Tongue (tissue), 2 donors: ENCODE measurements around the gene RALGPS1. TPM values are rescaled to one million over a fixed set of nuclear protein-coding genes. Genes with fewer than 3 reads are reported as not detected.
A peak's percentile ranks its signal among the peaks of the same experiment; 100 is the strongest.

Experiments used
- DNase-seq: peaks from one replicate; pipeline ENCODE4 v3.0.0-alpha.2; 2015
- total RNA-seq: library from RNA; depleted of rRNA; stranded (reverse); fragments of >200 nt; gene quantifications from one replicate; pipeline ENCODE4 v1.2.3, GENCODE V29; 2014

The RALGPS1 gene
- total RNA-seq, 1 donor from 2014 or later: 11.7 TPM

DNA sequence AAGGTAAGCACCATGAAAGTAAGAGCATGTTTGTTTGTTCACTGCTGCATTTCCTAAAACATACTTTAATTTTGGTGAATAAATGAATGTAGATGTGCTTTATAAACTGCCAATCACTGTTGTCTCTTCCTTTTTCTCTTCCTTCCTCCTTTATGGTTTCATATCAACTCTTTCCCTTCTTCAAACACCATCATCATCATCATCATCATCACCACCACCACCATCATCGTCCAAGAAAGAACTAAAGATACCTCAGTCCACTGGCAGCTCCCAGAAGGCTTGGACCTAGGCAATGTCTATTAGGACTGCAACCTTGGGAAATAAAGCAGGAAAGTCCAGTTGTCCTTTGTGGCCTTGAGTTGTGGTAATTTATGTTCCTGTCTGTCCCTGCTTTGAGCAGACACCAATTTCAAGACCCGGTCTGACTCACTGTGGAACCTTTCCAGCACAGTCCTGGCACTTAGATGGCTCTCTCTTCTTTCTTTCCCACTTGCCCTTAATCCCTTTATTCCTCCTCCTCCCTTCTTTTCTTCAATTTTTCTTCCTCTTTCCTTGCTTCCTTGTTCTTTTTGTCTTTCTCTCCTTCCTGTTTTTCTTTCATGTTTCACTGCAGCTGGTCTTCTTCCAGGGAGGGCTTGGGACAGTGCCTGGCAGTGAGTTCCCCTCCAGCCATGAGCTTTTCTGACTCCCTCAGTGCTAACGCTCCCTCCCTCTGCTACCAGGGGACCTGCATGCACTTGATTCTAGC, 108.5 kb downstream of the RALGPS1 start:
- DNase-seq: no peak

DNA sequence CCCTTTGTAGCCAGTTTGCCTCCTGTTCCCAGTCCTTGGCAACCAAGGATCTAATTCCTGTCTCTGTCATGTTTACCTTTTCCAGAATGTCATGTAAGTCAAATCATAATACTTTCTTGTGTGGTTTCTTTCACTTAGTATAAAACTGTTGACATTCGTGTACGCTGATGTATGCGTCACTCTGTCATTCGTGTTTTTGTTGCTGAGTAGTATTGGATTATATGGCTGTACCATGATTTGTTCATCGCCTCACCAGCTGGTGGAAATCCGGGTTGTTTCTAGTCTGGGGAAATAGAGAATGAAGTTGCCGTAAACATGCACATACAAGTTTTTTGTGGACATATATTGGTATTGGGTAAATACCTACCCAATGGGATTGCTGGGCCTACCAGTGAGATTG, 110.5 kb downstream of the RALGPS1 start:
- peak; percentile 26 for DNase-seq

DNA sequence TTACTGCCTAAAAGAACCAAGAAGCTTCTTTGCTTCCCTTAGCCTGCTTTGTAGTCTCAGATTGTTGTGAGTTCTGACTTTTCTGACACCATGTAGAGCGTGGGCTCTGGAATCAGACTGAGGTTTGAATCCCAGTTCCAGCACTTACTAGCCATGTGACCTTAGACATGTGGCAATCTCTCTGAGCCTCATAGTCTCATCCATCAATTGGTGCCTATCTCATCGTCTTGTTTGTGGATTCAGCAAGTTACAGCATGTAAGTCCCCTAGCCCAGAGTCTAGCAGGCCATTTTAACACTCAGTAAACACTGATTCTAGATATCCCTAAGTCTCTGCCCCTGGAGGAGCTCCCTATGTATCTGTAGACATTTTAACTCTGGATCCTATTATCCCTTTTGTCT, 113.1 kb downstream of the RALGPS1 start:
- DNase-seq: no peak

DNA sequence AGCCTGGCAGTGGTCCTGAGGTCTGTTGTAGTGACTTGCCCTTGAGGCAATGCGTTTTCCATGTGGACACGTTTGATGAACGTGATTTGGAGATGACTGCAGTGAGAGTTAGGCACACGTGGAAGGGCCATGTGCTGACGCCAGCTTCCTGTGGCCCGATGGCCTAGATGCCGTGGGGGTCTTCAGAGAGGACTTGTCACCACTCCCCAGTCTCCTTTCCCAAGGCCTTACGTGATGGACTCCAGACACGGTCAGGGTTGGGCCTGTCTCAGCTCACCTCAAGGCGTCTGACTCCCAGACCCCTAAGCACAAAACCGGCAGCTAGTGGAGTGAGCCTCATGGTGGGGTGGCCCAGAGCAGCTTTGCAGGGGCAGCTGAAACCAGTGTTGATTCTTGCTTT, 115.0 kb downstream of the RALGPS1 start:
- DNase-seq: no peak

DNA sequence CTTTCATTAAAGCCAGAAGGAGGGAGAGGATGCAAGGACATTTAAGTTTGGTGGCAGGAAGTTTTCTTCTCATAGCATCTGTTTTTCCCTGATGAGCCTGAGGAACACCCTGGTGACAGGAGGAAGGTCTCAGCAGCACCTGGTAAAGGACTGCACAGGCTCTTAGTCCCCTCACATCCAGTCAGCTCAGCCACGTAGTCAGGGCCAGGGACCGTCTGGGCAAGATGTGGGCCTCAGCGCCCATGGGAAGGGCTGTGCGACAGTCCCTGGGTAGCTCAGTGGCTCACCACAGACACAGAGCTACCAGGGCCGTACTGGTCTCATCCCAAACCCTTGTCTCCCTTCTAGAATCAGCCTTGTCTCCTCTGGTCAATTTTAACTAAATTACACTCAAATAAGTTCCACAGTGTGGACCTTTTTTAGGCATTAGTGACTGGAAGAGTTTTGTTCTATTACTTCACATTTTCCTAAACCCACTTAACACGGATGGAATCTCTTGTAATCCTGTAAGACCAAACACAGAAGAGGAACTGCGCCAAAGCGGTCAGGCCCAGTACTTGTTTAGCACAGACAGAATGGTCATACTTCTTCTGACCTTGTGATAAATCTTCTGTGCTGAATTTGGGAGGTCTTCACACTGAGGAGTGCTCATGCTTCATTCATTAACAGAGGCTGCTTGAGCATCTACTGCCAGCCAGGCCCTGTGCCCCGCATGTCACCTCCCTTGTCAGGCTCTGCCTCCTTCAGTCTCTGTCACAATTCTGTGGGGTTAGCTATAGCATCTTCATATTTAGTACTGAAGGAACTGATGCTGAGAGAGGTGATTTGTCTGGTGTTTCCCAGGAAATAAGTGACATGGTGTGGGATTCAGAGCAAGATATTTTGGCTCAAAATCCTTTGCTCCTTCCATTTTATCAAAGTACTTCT, 116.5 kb downstream of the RALGPS1 start:
- peak; percentile 44 for DNase-seq

DNA sequence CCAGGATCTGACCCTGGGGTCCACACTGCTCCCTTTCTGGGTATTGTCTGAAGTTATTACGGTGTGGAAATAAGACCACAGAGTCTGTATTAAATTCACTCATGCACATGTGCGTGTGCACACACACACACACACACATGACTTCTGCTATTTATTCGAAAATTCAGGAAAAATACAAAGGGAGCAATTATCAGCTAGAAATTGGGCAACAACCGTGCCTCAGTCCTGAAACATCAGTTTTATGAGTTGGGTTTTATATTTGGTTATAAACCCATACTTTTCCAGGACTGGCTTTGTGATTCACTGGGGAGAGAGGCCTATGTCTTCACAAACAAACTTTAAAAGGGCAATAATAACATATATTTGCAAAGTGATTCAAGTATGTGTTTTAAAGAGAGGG, 117.7 kb downstream of the RALGPS1 start:
- DNase-seq: no peak

DNA sequence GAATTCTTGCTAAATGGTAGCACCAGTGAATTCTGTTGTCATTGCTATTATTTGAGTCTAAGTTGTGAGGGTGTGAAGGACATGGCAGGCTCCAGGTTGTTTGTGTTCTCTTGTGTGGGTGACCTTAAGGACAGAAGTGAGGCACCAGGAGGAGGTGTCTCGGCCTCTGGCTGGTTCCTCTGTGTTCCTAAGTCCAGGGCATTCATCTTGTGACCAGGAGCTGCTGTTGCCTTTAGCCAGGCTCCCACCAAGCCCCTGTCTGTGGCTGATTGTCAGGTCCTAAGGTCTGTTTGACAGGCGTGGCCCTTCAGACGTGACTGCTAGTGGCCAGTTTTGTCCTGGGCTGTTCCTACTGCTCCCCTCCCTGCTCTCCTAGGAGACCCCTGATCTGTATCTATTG, 118.5 kb downstream of the RALGPS1 start:
- DNase-seq: no peak

DNA sequence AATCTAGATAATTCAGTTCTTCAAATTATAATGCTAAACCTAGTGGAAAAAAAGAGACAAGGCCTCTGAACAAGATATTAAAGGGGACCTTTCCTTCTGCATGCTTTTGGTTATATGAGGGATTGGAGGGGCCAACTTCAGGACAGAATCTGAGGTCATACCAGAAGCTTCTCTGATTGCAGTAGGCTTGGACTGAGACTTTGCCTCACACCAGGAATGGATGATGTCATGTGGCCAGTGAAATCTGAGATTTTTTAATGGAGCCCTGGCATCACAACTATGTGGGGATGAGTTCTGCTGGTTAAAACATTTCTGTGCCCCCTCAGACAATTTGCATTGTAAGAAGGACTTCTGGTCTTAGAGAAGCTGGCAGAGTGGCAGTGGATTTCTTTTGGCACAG, 119.2 kb downstream of the RALGPS1 start:
- peak; percentile 52 for DNase-seq

DNA sequence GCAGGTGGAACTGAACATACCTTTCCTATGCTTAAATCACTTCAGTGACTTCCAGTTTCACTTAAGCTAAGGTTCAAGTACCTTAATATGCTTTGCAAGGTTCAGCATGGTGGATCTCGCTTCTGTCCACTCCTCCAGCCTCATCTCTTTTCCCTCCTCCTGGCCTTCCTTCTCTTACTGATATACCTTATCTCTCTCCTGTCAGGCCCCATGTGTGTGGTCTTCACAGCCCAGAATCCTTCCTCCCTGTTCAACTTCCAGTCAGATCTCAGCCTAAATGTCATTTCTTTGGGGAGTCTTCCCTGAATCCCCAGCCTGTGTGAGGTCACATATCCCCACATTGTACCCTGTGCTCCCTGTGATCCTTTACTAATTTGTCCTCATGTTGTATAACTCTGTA, 120.1 kb downstream of the RALGPS1 start:
- no peak for DNase-seq

DNA sequence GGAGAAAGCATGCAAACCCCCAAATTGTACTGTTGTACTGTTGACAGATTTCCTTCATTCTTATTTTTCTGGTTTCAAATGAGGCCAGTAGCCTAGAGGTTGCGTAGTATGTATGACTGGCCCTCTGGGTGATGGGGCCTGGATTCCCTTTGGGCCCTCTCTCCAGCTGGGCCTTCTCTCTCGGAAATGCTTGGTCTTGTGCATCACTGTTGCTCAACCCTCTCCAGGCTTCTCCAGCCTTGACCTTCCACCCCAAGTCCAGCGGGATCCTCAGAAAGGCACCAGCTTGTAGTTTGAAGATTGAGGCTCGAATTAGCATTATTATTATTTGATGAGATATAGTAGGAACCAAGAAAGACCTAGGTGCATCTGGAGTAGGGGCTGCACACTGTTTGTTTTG, 120.8 kb downstream of the RALGPS1 start:
- no peak for DNase-seq

DNA sequence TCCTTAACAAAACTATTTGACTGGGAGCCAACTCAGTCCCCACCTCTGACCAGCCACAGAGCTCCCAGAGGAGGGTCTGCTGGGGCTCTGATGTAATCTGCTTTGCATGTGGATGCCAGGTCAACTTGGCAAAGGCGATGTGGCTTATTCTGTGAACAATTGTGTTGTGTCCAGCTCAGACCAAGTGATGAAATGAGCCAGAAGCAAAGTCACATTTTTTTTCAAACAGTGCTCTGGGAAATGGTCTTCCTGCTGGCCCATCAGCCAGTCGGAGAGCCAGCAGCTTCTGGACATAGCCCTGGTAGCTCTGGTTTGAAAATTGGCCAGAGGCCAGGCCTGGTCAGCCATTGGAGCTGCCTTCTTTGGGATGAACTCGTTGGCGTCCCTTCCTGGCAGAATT, 121.4 kb downstream of the RALGPS1 start:
- no peak for DNase-seq

DNA sequence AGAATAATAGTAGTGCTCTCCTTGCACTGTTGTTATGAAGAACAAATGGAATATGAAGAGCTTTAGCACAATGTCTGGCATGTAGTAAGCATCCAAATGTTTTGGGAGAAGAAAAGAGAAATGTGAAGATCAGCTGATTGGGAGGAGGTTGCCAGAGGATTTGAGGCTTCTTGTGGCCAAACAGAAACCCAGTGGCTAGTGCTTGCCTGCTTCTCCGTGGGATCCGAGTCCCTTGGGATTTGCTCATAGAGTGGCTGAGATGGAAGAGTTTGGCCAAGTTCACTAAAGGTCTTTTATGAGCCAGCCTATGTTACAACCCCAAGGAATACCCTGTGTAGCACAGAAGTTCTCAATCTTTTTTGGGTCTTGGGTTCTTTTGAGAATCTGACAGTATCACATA, 121.9 kb downstream of the RALGPS1 start:
- DNase-seq: no peak

DNA sequence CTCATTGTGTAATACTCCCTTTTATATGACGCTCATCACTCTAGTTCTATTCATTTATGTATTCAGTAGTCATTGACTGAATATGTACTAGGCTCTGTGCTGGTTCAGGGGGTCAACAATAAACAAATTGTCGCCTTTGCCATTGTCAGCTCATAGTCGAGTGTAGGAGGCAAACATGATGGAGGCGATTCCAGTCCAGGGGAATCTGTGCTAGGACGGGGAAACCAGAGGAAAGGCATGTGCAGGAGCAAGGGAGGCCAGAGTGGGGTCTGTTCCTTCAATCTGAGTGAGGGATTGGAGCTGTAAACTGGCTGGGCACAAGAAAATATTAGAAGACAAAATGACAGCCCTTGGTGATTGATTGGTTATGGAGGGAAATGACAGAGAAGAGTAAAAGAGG, 123.9 kb downstream of the RALGPS1 start:
- no peak for DNase-seq

DNA sequence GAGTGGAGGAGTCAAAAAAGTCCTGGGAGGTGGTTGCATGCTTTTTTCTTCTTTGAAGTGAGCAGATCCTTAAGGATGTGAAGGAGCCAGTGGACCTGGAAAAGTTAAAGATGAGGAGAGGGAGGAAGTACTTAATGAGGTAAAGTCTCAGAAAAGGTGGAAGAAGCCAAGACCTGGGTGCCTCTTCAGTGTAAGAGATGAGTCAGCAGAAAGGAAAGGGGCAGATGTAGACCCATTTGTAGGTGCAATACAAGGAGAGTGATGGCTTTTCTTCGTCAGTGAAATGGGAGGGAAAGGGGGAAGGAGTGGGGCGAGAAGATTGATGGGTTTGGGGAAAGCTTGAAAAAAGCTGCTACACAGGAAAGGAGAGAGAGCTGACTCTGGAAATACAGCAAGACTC, 124.9 kb downstream of the RALGPS1 start:
- DNase-seq: no peak

DNA sequence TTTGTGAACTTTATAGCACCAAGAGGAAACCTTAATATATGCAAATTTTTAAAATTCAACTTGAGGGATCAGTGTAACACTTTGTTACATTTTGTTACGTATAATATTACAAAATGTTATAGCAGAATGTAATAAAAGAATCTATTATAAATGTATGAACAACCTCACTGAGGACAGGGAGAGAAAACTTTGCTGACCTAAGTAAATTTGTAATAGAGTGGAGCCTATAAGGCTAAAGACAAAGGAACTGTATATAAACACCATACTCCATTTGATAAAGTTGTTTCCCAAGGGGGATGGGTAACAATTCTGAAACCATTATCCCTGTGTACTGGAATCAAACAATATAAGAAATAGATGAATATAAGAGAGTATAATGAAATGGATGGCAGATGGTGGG, 130.6 kb downstream of the RALGPS1 start:
- DNase-seq: no peak

DNA sequence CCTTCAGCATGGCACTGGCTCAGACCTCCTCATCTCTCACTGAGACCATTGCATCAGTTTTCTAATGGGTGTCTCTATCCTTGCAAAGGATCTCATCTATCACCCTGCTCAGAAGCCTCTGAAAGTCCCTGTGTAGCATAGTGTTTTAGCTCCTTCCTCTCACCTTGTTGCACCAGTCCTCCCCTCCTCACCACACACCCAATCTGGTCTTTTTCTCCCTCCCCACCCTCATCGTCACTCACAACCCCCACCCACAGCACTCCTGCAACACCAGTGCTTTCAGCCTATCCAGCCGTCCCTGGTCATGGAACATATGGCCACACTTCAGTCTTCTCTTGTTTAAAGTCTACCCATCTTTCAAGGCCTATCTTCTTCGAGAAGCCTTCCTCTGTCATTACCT, 133.4 kb downstream of the RALGPS1 start:
- DNase-seq: no peak

DNA sequence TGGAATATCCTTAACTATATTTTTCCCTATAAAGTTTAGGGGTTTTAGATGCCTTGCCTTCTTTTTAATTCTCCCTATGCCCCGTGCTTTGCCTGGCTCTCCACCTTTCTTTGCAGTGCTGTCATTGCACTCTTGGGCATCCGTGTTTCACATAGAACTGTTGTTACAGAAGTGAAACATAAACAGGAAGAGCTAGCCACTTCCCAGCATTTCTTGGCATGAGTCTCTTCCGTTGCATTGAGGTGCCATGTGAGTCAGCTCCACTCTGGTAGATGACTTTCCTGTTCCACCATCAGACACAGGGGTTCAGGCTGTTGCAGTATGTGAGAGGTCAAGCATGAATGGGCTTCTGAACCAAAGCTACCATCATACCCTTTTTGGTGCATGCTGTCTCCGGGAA, 134.5 kb downstream of the RALGPS1 start:
- no peak for DNase-seq

DNA sequence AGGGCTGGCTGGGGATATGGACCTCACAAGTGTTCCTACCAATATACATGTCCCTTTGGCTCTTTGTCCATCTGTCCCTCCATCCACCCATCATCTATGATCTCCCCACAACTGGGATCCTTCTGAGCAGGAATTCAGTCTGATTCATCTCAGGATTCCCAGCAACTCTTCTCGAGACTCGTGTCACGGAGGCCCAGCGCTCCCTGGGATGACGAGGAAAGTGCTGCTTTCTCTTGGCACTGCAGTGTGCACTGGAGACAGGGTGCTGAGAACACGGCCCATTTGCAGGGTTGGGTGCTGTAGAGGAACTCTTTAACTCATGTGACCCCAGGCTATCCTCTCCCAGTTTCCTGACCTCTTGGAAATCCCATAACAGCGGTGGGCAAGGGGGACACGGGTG, 135.0 kb downstream of the RALGPS1 start:
- no peak for DNase-seq

DNA sequence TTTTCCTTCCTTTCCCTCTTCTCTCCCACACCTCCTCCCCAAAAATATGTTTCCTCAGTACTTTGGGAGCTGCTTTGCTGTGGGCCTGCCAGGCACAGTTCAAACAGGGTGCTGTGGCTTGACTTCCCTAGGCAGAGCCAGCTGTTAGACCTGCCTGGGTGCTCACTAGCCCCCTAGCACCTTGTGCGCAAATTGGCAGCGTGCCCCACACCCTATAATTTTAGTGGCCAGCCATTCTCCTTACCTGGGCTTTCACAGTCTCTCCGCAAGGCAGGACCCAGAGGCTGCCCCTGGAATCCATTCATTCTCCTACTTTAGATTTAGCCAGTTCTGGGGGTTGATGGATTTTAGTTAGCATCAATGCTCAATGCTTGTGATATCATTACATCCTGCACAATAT, 135.6 kb downstream of the RALGPS1 start:
- no peak for DNase-seq

DNA sequence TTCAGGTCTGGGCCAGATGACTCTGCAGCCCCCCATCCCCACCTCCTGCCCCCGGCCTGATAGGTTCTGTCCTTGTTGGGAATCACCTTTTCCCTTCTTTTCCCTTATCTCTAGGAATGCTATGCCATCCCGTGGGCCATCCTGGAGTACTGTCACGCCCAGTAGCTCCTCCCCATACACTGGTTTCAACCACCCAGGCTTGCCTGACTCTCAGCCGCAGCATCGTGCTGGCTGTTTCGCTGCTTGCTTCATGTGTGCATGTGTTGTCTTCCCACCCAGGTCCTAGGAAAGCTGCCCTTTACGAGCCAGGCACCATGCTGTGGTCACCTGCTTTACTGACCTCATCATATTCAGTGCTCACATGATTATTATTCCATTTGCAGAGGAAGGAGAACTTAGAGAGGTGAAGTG, 136.0 kb downstream of the RALGPS1 start:
- no peak for DNase-seq

DNA sequence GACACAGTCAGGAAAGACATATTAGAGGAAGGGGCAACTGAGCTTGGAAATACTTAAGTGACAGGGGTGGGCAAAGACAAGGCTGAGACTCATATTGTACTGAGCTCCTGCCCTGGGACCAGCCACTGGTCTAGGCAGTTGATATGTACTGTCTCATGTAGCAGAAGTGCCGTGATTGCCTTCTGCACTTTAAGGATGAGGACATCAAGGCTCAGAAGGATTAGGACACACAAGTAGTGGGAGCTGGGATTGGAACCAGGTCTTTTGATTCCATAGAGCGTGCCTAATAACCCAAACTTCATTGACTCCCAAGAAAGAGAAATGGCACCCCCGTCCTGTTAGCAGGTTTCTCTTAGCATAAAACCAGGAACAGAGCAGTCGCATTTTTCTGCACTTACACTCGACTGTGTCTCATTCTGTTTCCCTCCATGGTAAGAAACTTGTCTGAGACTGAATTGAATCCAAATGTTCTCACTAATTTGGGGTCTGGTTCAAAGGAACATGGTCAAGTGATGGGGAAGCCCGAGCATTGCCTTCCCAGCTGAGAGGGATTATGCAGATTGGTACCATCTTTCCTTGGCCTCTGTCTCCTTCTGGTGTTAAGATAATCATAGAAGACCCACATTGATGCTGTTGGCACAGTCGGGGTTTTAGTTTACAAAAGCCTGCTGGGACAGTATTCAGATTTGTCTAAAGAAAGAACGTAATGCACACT, 137.5 kb downstream of the RALGPS1 start:
- DNase-seq: peak; percentile 46

DNA sequence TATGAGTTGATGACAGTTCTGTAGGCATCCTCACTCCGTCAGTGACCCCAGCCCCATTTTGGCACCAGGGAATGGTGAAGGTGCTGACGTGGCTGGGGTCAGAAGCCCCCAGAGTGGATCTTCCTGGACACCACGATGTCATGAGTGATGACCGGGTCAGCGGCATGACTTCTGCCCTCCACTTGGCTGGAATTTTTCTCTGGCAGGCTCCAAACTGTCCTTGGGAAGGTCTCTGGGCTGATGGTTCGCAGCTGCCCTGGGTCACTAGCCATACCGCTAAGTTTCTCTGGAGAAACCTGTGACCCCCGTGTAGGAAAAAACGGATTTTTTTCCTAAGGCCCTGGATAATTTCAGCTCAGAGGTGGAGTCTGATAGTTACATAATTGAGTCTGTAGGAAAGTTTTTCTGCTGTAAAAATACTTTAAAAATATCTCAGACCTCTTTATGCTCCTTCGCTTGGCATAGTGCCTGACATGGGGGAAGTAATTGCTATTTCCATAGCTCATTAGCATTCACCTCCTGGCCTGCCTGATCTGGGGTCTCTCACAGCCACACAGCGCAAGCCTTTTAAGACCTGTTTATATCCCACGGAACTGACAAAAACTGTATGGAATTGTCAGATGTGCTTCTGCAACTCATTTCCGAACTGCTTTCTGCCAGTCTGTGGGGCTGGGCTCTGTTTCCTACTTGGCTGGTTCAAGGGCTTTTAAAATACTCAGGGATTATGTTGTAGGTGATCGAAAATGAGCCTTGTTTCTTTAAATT, 138.7 kb downstream of the RALGPS1 start:
- DNase-seq: peak; percentile 80
